ENCODE data around the gene CCKAR. TPM values are rescaled to one million over a fixed set of nuclear protein-coding genes. Genes with fewer than 3 reads are reported as not detected.
"Not testable (repeated sequence)": the region's sequence is repeated elsewhere in the genome, so short reads cannot be mapped to it uniquely, and the experiment has no call there.

The CCKAR gene
- total RNA-seq, 1 experiment from 2014 or later, result 2.0 TPM

GRCh38 chr4:26503427-26503826 lies 13.1 kb upstream of the CCKAR start:
- TF ChIP-seq, protein P1, sequence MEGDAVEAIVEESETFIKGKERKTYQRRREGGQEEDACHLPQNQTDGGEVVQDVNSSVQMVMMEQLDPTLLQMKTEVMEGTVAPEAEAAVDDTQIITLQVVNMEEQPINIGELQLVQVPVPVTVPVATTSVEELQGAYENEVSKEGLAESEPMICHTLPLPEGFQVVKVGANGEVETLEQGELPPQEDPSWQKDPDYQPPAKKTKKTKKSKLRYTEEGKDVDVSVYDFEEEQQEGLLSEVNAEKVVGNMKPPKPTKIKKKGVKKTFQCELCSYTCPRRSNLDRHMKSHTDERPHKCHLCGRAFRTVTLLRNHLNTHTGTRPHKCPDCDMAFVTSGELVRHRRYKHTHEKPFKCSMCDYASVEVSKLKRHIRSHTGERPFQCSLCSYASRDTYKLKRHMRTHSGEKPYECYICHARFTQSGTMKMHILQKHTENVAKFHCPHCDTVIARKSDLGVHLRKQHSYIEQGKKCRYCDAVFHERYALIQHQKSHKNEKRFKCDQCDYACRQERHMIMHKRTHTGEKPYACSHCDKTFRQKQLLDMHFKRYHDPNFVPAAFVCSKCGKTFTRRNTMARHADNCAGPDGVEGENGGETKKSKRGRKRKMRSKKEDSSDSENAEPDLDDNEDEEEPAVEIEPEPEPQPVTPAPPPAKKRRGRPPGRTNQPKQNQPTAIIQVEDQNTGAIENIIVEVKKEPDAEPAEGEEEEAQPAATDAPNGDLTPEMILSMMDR (IDR thresholded peaks at IDR 0.05; ENCODE audit: insufficient read depth in 1 of 2, low read depth in 1 of 2, low read length in 1 of 2, severe bottlenecking in 1 of 2, unreplicated experiment in 1 of 2), result no peak
- H3K9me3 Mint-ChIP-seq (ENCODE audit: unreplicated experiment), result peaks cover 16% of the 10 kb centered on the region
- no TSS peak for BruUV-seq (replicated peaks)
- no peak for DNase-seq
- H3K4me3 ChIP-seq (ENCODE audit: low read depth, low read length), result no peak overlapping the region
- intact Hi-C loops (cut with micrococcal nuclease; ENCODE audit: unreplicated experiment), result no loop called here
- ChIA-PET CTCF (no interaction called here), POLR2A (no interaction called here)
- no peaks in the 10 kb centered on the region for H3K27me3 ChIP-seq (replicated peaks; ENCODE audit: control insufficient read depth, insufficient read depth, low read length)
- H3K4me1 Mint-ChIP-seq (ENCODE audit: low read depth, unreplicated experiment), result no peaks in the 10 kb centered on the region
- no peak overlapping the region for H3K27ac Mint-ChIP-seq (ENCODE audit: unreplicated experiment)
- H3K36me3 ChIP-seq (ENCODE audit: control insufficient read depth, insufficient read depth, low read length), result no peaks in the 10 kb centered on the region
- H3K27me3 Mint-ChIP-seq (ENCODE audit: insufficient read depth, unreplicated experiment), result no peaks in the 10 kb centered on the region
- H3K9me3 ChIP-seq, result no peaks in the 10 kb centered on the region
- H3K36me3 Mint-ChIP-seq (ENCODE audit: insufficient read depth, unreplicated experiment), result peaks cover 7% of the 10 kb centered on the region
- H3K4me3 Mint-ChIP-seq (ENCODE audit: unreplicated experiment), result no peak overlapping the region
- no peaks in the 10 kb centered on the region for H3K4me1 ChIP-seq

DNA sequence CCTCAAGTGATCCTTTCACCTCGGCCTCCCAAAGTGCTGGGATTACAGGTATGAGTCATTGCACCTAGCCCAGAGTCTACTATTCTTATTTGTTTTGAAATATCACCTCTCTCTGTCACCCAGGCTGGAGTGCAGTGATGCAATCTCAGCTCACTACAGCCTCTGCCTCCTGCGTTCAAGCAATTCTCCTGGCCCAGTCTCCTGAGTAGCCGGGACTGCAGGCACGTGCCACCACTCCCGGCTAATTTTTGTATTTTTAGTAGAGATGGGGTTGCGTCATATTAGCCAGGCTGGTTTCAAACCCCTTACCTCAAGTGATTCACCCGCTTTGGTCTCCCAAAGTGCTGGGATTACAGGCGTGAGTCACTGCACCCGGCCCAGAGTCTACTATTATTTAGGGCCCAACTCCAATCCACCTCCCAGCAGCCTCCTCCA lies 10.3 kb upstream of the CCKAR start:
- H3K9me3 ChIP-seq; BruUV-seq (replicated peaks); H3K4me1 ChIP-seq; H3K4me3 ChIP-seq (ENCODE audit: low read depth, low read length); intact Hi-C loops (cut with micrococcal nuclease; ENCODE audit: unreplicated experiment); H3K27ac Mint-ChIP-seq (ENCODE audit: unreplicated experiment); DNase-seq; CTCF ChIA-PET; H3K27me3 Mint-ChIP-seq (ENCODE audit: insufficient read depth, unreplicated experiment); H3K36me3 ChIP-seq (ENCODE audit: control insufficient read depth, insufficient read depth, low read length); H3K27me3 ChIP-seq (replicated peaks; ENCODE audit: control insufficient read depth, insufficient read depth, low read length); H3K4me1 Mint-ChIP-seq (ENCODE audit: low read depth, unreplicated experiment); POLR2A ChIA-PET; H3K4me3 Mint-ChIP-seq (ENCODE audit: unreplicated experiment); H3K36me3 Mint-ChIP-seq (ENCODE audit: insufficient read depth, unreplicated experiment): not testable (repeated sequence)
- peaks cover 16% of the 10 kb centered on the region for H3K9me3 Mint-ChIP-seq (ENCODE audit: unreplicated experiment)

GRCh38 chr4:26496207-26496783 lies 6.0 kb upstream of the CCKAR start:
- peaks cover 3% of the 10 kb centered on the region for H3K27me3 Mint-ChIP-seq (ENCODE audit: insufficient read depth, unreplicated experiment)
- TF ChIP-seq, protein P1 (IDR thresholded peaks at IDR 0.05; ENCODE audit: insufficient read depth in 1 of 2, low read depth in 1 of 2, low read length in 1 of 2, severe bottlenecking in 1 of 2, unreplicated experiment in 1 of 2), result no peak

More at GRCh38 chr4:26496207-26496783, 6.0 kb upstream of the CCKAR start:
- Histone ChIP-seq H3K27me3 (replicated peaks; ENCODE audit: control insufficient read depth, insufficient read depth, low read length) (no peaks in the 10 kb centered on the region), H3K4me1 (no peaks in the 10 kb centered on the region), H3K36me3 (ENCODE audit: control insufficient read depth, insufficient read depth, low read length) (no peaks in the 10 kb centered on the region), H3K9me3 (no peaks in the 10 kb centered on the region), H3K4me3 (ENCODE audit: low read depth, low read length) (no peak overlapping the region)
- ChIA-PET CTCF (no interaction called here), POLR2A (no interaction called here)
- peaks cover 12% of the 10 kb centered on the region for H3K9me3 Mint-ChIP-seq (ENCODE audit: unreplicated experiment)
- peaks cover 5% of the 10 kb centered on the region for H3K36me3 Mint-ChIP-seq (ENCODE audit: insufficient read depth, unreplicated experiment)
- H3K4me3 Mint-ChIP-seq (ENCODE audit: unreplicated experiment), result no peak overlapping the region
- no peak overlapping the region for H3K27ac Mint-ChIP-seq (ENCODE audit: unreplicated experiment)
- no peak for DNase-seq
- no TSS peak for BruUV-seq (replicated peaks)
- H3K4me1 Mint-ChIP-seq (ENCODE audit: low read depth, unreplicated experiment), result no peaks in the 10 kb centered on the region
- intact Hi-C loops (cut with micrococcal nuclease; ENCODE audit: unreplicated experiment), result no loop called here
